Stimulated activated CD4-positive, alpha-beta T cell treated with anti-CD3 and anti-CD28 coated beads, Interleukin-2, amount 100 ng/mL, for 4 hours (primary cell): Measurements from ENCODE around the gene DCAF12.

Experiments
- DNase-seq: peaks from one replicate; pipeline ENCODE4 v3.0.0-alpha.2; 2020; ENCODE audit warnings: low read depth

DCAF12 gene

GRCh38 chr9:34125681-34126206 is 754 bp downstream of the DCAF12 start:
- DNase-seq: no peak

DNA sequence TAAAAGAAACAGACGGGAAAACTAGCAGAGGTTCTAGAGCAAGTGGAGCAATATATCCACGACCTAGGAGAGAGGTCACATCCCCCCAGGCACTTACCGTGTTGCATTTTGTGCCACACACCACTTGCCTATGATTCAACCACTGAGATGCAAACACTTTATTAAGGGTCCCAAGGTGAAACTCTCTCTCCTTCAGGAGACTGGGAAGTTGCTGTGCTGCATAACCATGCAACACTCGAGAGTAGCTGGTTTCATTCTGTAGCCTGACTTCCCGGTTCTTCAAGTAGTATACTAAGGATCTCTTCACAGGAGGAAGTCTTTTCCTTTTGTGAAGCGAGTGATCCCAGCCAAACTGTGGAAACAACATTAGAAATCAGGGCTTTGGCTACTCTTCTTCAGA is 1.6 kb downstream of the DCAF12 start:
- DNase-seq: no peak

DNA sequence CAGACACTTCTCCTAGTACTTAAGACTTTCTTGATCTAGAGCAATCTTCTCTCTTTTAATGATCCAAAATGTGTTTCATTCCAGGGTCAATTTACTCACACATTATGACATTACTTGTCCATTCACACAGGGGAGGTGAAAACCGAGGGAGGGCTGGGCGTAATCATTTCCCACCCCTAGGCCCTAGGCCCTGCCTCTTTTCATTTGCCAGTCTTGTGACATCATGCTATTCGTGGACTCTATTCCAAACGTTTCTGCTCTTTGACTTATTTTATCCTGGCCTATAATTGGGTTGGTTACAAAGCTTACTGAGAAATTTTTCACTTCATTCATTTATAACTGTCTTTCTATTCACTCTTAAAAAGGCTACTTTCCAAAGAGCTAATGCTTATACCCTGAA is 2.4 kb downstream of the DCAF12 start:
- DNase-seq: no peak

GRCh38 chr9:34123682-34124081 is 2.8 kb downstream of the DCAF12 start:
- DNase-seq: no peak

GRCh38 chr9:34121996-34122395 is 4.5 kb downstream of the DCAF12 start:
- DNase-seq: no peak

DNA sequence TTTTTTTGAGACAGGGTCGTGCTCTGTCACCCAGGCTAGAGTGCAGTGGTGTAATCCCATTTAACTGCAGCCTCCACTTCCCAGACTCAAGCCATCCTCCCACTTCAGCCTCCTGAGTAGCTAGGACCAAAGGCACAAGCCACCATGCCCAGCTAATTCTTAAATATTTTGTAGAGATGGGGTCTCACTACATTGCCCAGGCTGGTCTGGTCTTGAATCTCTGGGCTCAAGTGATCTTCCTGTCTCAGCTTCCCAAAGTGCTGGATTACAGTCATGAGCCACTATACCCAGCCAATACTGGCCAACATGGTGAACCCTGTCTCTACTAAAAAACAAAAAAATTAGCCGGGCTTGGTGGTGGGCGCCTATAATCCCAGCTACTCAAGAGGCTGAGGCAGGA is 6.8 kb downstream of the DCAF12 start:
- no peak for DNase-seq

DNA sequence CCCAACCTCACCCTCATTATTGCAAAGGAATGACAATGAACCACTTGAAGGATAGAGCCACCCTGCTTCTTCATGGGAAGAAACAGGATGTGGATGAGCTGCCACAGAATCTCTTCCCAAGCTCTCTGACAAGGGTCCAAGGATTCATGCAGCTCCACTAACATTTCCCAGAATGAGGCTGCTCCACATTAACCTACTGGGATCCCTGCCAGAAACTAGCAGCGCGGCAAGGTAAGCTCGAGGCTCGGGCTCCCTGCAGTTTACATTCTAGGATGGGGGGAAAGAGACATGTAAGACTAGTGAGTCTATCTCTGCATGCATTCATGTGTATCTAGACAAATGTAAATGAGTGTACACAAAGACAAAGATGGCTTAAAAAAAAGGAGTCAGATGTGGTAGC is 12.1 kb downstream of the DCAF12 start:
- no peak for DNase-seq

DNA sequence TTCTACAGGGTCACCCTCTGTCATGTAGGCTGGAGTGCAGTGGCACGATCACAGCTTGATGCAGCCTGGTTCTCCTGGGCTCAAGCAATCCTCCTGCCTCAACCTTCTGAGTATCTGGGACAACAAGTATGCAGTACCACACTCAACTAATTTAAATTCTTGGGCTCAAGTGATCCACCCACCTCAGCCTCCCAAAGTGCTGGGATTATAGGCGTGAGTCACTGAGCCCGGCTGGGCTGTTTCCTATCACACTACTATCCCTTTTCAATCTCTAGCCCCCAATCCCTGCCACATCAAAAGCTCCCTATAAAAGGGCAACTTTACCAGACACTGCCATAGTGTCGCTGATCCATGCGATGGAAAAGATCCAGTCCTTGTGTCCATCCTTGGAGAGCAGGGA is 20.4 kb downstream of the DCAF12 start:
- DNase-seq: no peak

DNA sequence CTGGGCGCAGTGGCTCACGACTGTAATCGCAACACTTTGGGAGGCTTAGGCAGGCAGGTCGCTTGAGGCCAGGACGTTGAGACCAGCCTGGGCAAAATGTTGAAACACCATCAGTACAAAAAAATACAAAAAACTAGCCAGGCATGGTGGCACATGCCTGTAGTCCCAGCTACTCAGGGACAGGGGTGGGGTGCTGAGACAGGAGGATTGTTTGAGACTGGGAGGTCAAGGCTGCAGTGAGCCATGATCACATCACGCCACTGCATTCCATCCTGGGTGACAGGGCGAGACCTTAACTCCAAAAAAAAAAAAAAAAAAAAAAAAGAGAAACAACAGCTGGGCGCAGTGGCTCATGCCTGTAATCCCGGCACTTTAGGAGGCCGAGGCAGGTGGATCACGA is 23.7 kb downstream of the DCAF12 start:
- DNase-seq: no peak

DNA sequence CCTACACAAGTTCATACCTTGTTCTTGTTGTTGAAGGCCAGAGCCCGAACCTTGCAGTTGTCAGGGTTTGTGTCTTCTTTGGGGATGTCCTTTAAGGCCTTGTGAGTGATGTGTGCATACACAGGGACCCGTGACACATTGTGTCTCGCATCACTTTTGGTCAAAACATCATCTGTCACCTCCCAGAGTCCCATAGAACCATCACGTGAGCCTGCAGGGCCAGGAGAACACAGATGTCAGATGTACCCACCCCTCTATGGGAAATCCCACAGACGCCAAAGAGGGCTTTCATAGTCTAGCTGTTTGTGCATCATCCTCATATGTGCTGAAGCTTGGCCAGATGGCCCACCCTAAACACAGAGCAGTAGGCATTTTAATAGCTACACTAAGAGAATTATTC is 28.2 kb downstream of the DCAF12 start:
- no peak for DNase-seq

DNA sequence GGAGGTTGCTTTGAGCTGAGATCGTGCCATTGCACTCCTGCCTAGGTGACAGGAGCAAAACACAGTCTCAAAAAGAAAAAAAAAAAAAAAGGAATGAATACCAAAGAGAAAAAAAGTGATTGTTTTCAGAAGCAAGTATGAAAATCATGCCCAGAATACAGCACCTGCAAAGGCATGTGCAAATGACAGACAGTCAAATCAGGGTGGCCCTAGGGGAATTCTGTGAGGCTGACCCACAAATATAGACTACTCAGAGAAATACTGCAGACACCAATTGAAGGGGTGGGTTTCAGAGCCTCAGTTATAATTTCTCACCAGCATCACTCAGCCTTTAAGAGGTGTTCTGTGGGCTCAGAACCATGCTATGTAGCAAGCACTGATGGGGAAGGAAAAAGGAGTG is 28.6 kb downstream of the DCAF12 start:
- no peak for DNase-seq

DNA sequence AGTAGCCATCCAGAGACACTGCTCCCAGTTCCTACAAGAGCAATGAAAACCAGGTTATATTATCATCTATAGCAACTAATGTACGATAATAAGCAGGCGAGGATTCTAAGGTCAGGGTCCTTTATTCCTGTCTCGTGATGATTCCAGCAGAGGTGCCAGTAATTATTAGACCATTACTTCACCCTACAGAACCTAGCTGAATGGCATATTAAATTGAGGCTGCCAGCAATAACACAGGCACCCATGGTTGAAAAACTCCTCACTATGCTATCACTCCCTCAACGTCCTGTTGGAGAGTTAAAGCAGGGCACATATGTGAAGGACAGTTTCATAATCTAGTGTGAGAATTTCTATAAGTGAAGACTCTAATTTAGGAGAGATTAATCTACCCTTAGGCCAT is 29.7 kb downstream of the DCAF12 start:
- DNase-seq: no peak

GRCh38 chr9:34093578-34093977 is 32.9 kb downstream of the DCAF12 start:
- DNase-seq: no peak

- no peak for DNase-seq
Measured at GRCh38 chr9:34089311-34089710, 37.2 kb downstream of the DCAF12 start.

GRCh38 chr9:34087370-34087769 is 39.1 kb downstream of the DCAF12 start:
- no peak for DNase-seq

- no peak for DNase-seq
Measured at GRCh38 chr9:34086864-34087263, 39.6 kb downstream of the DCAF12 start.

DNA sequence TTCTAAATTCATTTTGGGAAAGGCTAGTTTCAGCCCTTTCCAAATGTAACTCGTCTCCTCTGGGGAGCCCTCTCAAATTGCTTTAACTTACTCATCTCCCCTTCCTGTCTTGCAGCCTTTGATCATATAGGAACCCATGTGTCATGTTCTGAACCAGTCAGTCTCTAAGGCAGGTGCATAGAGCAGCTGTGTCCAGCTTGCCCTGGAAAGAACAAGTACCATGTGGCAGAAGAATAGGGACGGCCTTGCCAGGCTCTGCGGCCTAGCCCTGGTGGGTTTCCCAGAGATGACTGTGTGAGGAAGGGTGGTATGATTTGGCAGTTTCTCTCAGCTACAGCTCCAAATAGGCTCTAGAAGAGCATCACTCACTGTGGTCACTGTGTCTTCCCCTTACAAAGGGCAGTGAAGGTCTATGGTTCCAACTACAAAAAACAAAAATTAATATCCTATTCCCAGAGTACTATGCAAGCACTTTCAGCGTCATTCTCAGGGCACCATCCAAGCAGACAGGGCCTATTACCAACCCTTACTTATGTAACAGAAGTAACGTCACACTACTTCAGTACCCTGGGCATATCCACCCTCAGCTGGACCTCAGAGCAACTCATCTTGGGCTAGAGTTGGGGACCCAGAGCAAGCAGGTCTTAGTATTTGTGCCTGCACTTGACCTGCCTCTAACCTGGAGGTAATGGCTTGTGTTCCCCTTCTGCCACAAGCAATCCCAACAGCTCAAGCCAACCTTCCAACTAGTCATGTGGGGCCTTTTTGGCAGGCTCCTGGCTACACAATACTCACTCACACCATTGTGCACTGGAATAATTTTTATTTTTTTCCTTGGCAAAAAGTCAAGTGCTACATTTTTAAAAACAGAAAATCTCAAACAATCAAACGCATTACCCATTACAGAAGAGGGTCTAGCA is 40.7 kb downstream of the DCAF12 start:
- DNase-seq: no peak

DNA sequence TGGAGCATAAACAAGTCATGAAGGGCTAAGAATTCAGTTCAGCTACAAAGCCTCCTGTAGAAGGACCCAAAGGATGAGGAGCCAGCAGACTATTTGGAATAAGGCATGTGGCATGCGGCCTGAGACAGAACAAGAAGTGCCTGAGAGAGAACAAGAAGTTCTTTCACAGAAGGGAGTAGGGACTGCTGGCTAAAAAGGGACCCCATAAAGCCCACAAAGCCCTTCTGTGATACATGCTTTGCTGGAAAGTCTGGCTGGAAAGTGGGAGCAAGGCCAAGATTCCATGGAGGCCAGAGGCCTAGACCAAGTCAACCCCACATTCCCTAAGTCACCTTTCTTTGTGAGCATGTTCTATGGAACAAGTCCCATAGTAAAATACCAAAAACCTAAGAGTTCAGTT is 41.9 kb downstream of the DCAF12 start:
- no peak for DNase-seq

DNA sequence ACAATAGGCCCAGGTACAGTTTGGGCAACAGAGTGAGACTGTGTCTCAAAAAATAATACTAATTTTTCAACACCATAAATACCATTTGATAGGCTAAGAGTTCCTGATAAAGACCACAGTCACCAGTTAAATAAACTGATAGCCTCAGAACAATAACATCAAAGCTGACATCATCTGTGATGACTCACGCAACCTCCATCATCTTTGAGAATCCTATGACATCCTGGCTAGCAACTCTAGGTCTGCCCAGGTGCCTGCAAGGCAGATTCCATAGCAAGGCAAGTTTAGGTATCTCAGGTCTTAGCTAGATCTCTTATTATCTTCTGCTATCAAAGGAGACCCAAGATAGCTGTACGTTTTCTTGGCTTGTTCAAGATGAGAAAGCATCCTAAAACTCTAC is 47.3 kb downstream of the DCAF12 start:
- DNase-seq: peak; percentile 5

GRCh38 chr9:34072868-34073590 is 53.5 kb downstream of the DCAF12 start:
- no peak for DNase-seq

DNA sequence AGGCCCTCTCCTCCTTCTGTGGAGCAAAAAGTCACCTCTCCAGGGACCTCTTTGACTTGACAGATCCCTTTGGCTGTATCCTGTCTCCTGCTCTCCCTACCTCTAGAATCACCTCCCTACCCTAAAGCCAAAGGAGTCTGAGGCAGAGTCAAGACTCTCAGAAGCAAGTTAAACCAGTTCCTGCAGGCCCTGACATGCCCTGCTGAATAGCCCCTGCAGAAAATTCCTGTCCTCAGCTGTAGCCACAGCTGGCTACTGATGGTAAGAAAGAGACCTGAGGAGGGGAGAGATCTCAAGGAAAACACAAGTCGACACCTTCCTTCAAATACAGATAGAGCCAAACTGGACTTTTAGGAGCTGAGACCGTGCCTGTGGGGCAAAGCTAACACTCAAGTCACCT is 54.1 kb downstream of the DCAF12 start:
- no peak for DNase-seq

DNA sequence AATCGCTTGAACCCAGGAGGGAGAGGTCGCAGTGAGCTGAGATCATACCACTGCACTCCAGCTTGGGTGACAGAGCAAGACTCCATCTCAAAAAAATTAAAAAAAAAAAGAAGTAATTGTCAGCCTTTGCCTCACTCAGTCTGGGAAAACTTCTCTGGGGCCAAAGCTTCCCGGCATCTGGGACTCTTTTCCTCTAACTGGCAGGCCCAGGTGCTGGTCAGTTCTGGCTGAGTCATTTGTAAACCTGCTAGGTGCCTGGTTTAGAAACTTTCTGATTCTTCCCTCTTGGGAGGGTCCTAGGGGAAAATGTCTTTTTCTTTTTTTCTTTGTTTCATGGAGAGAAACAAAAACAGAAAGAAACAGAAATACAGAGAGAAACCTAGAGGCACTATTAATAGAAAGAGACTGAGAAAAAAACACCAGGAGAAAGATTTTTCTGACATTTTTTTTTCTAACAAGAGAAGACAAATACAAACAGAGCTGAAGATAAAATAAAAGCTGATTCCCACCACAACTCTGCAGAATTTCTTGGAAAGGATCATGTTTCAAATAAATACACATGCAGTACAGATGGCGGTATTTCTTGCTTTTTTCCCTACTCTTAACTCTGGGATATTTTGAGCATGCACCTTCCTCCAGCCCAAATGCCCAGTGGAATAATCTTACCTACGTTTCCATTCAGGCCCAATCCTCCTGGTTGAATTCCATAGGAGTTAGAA is 55.7 kb downstream of the DCAF12 start:
- DNase-seq: no peak

DNA sequence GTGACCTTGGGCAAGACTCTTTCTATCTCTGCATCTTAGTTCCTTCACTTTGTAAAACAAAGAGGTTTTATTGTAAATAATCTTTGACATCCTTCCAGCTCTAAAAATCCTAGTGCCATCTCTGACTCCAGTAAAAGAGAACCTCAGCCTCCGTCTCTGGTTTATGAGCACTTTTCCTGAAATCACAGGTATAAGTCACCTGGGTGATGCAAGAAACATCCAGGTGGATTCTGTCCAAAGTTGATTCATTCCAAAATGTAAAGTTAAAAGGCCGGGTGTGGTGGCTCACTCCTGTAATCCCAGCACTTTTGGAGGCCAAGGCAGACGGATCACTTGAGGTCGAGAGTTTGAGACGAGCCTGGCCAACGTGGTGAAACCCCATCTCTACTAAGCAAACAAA is 56.7 kb downstream of the DCAF12 start:
- no peak for DNase-seq
